GM12875 (cell line): Measurements from ENCODE around the gene POMC.
"Not testable (repeated sequence)": the region's sequence is repeated elsewhere in the genome, so short reads cannot be mapped to it uniquely, and the experiment has no call there.

ENCODE experiments used
- H3K4me3 ChIP-seq: one replicate; pipeline ENCODE4 v1.5.1; 2011; ENCODE audit warnings: low read depth, low read length, control low read depth
- TF ChIP-seq, protein P1 (sequence below): IDR thresholded peaks from 2 replicates; pipeline ENCODE4 v1.5.1; 2011; ENCODE audit warnings: low read depth, mild to moderate bottlenecking, control low read depth, inconsistent platforms, low read length, moderate library complexity, borderline replicate concordance; ENCODE audit not compliant: insufficient read depth

Gene POMC

DNA sequence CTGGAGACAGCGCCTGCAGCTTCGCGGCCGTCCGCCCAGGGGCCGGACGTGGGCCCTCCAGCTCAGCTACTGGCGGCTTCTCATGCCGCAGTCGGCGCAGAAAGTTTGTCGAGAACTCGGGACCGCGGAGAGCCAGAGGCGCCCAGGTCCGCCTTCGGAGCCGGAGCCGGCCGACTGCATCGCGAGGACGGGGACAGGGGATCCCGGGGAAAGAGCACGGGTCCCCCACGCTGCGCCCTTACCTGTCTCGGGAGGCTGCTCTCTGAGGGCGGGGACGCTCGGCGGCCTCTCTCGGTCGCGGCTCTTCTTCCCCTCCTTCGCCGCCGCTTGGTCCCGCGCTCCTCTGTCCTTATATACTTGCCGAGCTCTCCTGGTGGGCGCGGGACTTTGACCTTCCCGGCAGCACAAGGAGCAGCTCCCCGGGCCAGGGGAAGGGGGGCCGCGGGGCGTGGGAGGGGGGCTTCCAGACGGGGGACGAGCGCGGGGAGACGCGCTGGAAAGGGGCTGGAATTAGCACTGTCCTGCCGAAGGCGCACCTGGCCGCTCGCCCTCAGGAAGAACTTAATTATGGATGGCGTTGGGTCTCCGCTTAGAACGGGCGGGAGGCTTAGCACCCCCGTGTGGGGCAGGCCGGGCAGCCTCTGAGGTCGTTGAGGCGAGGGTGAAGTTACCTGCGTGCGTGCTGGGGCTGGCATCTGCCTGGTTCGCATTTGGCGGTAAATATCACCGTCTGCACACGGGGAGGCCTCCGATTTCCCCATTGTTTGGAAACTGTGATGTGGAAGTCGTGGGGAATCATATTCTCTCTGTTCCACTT, at the start of gene POMC:
POMC (minus strand) TSS at position 325 of the 817 bp plus-strand sequence. CDS start 3,808 bp downstream, outside the sequence.
- TF ChIP-seq, protein P1, sequence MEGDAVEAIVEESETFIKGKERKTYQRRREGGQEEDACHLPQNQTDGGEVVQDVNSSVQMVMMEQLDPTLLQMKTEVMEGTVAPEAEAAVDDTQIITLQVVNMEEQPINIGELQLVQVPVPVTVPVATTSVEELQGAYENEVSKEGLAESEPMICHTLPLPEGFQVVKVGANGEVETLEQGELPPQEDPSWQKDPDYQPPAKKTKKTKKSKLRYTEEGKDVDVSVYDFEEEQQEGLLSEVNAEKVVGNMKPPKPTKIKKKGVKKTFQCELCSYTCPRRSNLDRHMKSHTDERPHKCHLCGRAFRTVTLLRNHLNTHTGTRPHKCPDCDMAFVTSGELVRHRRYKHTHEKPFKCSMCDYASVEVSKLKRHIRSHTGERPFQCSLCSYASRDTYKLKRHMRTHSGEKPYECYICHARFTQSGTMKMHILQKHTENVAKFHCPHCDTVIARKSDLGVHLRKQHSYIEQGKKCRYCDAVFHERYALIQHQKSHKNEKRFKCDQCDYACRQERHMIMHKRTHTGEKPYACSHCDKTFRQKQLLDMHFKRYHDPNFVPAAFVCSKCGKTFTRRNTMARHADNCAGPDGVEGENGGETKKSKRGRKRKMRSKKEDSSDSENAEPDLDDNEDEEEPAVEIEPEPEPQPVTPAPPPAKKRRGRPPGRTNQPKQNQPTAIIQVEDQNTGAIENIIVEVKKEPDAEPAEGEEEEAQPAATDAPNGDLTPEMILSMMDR, result no peak
- H3K4me3 ChIP-seq, result peak within 1 kb of the TSS; percentile 42

- H3K4me3 ChIP-seq, result no peak overlapping the region
- TF ChIP-seq, protein P1, result no peak
Measured at GRCh38 chr2:25218100-25218499, 49.7 kb upstream of the POMC start.

DNA sequence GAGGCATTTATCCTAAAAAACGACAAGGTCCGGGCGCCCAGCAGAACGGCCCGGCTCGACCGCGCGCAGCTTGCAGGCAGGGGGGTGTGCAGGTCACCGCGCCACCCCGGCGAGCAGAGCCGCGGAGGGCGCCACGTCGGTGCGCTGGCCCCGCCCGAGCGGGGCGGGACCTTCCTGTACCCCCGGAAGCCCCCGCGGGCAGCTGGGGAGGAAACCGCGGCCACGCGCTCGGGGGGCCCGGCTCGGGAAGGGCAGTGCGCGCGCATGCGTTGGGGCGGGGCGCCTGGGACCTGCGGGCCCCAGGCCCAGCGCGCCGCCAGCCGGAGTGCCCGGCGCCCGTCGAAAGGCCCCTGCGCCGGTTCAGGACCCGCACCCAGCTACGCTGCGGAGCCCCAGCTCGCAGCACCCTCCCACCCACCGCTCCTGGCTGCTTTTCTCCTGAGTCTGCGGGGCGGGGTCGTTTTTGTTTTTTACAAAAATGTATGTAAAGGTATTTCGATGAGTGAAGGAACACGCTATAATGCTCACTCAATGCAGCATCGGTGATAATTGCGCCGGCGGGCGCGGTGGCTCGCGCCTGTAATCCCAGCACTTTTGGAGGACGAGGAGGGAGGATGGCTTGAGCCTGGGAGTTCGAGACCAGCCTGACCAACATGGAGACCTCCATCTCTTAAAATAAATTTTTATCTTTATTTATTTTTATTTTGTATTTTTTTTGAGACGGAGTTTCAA, 47.7 kb upstream of the POMC start:
- TF ChIP-seq, protein P1, result no peak
- H3K4me3 ChIP-seq, result peak overlapping the region; percentile 47

DNA sequence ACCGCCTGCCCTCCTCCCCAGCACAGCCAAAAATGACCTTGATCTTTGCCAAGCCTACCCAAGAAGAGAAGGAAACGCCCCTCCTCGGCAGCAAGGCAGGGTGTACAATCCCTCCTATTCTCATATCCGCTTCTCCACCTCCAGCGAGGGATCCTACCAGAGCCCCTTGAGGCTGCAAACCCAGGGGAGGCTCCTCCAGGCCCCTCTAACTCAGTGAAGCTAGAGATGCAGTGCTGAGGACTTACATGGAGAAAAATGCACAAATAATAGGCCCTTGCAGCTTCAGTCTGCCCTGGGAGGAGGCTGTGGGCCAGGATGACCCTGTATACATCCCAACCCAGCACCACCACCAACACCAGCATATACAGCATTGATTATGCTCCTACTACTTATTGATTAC, 46.9 kb upstream of the POMC start:
- no peak overlapping the region for H3K4me3 ChIP-seq
- TF ChIP-seq, protein P1, result no peak

GRCh38 chr2:25213229-25213628, 44.8 kb upstream of the POMC start:
- TF ChIP-seq, protein P1, result no peak
- H3K4me3 ChIP-seq, result no peak overlapping the region

GRCh38 chr2:25210923-25211322, 42.5 kb upstream of the POMC start:
- not testable (repeated sequence) for H3K4me3 ChIP-seq

DNA sequence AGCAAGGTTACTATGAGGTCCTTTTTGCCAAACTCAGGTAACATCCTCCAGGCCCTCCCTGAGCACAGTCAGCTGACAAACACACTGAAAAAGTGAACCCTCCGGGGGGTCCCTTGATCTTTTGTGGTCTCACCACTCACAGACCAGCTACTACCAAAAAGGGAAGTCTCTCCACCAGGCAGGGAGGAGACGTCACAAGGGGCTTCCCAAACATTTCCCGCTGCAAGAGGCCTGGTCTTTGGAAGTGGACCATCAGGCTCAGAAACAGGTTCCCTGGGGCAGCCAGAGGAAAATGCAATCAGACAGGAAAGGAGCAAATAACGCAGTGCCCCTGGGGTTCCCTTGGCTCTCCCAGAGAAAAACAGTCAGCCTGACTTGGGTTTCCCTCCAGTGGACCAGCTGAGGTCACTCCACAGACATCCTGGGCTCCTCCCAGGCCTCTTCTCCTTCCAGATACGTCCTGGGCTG, 38.7 kb upstream of the POMC start:
- H3K4me3 ChIP-seq, result no peak overlapping the region
- TF ChIP-seq, protein P1, result no peak
